ENCODE results near the gene SLC38A9.
"Not testable (repeated sequence)": the region's sequence is repeated elsewhere in the genome, so short reads cannot be mapped to it uniquely, and the experiment has no call there.

The SLC38A9 gene

DNA sequence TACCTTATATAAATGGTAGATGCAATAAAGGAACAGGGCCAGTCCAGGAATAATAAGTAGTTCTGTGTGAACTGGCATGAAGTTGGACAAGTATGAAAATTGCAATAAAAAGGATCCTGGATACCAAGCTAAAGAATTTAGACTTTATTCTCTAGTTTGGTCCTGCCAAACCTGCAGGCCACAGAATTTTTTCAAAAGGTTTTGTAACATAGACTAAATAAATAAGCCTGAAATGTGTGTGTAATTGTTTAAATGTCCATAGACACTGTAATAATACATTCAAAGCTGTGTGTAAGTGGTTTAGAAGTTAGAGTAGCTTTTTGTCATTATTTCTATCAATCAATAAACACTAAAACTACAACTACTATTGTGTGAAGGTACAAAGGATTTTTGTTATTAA is 101.6 kb downstream of the SLC38A9 start:
- H3K4me3 ChIP-seq (ENCODE audit: low read length), result no peak overlapping the region
- H3K27me3 ChIP-seq (ENCODE audit: low read depth, low read length), result no peaks in the 10 kb centered on the region
- no peaks in the 10 kb centered on the region for H3K4me1 ChIP-seq (ENCODE audit: low read length)
- H3K36me3 ChIP-seq (replicated peaks; ENCODE audit: low read depth, low read length), result no peaks in the 10 kb centered on the region
- TF ChIP-seq, protein P1, sequence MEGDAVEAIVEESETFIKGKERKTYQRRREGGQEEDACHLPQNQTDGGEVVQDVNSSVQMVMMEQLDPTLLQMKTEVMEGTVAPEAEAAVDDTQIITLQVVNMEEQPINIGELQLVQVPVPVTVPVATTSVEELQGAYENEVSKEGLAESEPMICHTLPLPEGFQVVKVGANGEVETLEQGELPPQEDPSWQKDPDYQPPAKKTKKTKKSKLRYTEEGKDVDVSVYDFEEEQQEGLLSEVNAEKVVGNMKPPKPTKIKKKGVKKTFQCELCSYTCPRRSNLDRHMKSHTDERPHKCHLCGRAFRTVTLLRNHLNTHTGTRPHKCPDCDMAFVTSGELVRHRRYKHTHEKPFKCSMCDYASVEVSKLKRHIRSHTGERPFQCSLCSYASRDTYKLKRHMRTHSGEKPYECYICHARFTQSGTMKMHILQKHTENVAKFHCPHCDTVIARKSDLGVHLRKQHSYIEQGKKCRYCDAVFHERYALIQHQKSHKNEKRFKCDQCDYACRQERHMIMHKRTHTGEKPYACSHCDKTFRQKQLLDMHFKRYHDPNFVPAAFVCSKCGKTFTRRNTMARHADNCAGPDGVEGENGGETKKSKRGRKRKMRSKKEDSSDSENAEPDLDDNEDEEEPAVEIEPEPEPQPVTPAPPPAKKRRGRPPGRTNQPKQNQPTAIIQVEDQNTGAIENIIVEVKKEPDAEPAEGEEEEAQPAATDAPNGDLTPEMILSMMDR (IDR thresholded peaks at IDR 0.05; ENCODE audit: low read depth, low read length), result no peak
- no peak for TF ChIP-seq EZH2phosphoT487 (IDR thresholded peaks at IDR 0.05; ENCODE audit: low read depth)
- H3K9me3 ChIP-seq (ENCODE audit: insufficient read depth, low read length), result no peaks in the 10 kb centered on the region
- no peak overlapping the region for H2AFZ ChIP-seq (ENCODE audit: low read depth, low read length)
- H3K9ac ChIP-seq (ENCODE audit: low read length), result no peak overlapping the region
- H3K27ac ChIP-seq (ENCODE audit: low read length), result no peak overlapping the region
- no peaks in the 10 kb centered on the region for H4K20me1 ChIP-seq (ENCODE audit: insufficient read depth, low read length)
- no peaks in the 10 kb centered on the region for H3K79me2 ChIP-seq (ENCODE audit: low read length)
- no peak overlapping the region for H3K4me2 ChIP-seq (ENCODE audit: low read length)

DNA sequence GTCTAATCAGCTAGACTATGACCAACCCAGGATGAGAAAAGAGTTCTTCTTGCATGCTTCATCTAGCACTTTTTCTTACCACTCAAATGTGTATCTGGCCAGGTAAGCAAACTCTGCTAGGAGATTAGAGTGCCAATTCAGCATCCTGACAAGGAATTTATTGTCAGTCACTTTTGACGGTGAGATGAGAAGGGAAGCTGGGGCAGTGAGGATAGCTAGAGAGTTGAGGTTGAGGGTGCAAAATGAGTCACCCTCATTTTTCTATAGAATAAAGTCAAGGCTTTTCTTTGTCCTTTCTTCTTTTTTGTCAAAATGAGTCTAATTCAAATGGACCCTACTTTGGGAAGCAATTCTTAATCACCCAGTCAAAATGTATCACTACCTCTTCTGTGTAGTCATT is 102.7 kb downstream of the SLC38A9 start:
- Histone ChIP-seq H3K4me1 (ENCODE audit: low read length) (peaks cover under 1% of the 10 kb centered on the region; the same call in 1 of the 2 replicates), H3K4me3 (ENCODE audit: low read length) (no peak overlapping the region), H3K9ac (ENCODE audit: low read length) (no peak overlapping the region), H3K27ac (ENCODE audit: low read length) (no peak overlapping the region), H3K9me3 (ENCODE audit: insufficient read depth, low read length) (no peaks in the 10 kb centered on the region), H3K79me2 (ENCODE audit: low read length) (no peaks in the 10 kb centered on the region), H4K20me1 (ENCODE audit: insufficient read depth, low read length) (no peaks in the 10 kb centered on the region), H3K36me3 (replicated peaks; ENCODE audit: low read depth, low read length) (no peaks in the 10 kb centered on the region), H2AFZ (ENCODE audit: low read depth, low read length) (no peak overlapping the region), H3K4me2 (ENCODE audit: low read length) (no peak overlapping the region), H3K27me3 (ENCODE audit: low read depth, low read length) (no peaks in the 10 kb centered on the region)
- no peak for TF ChIP-seq EZH2phosphoT487 (IDR thresholded peaks at IDR 0.05; ENCODE audit: low read depth)
- TF ChIP-seq, protein P1 (IDR thresholded peaks at IDR 0.05; ENCODE audit: low read depth, low read length), result no peak

DNA sequence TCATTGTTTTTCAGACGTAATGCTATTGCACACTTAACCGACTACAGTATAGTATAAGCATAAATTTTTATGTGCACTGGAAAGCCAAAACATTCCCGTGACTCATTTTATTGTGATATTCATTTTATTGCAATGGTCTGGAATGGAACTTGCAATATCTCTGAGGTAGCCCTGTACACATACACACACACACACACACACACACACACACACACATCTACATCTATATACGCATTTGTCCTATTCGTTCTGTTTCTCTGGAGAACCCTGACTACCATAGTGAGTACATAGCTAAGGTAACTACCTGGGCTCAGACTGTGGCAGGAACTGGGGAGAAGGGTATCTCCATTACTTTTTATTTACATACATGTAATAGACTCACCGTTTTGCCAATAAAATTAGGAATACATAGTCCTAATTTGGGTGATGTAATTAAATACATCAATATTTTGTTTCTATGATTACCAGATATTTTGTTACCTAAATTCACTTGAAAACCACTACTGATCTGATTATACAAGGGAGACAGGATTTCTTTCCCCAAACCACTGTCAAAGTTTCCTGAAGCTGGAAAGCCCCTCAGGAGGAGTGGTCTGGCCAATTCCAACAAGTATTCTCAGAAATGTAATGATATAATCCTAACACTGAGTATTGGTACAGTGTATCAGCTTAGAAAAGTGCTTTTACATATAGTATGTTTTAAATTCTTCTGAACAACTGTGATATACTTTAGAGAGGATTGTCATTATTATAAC is 103.4 kb downstream of the SLC38A9 start:
- no peak for TF ChIP-seq EZH2phosphoT487 (IDR thresholded peaks at IDR 0.05; ENCODE audit: low read depth)
- TF ChIP-seq, protein P1 (IDR thresholded peaks at IDR 0.05; ENCODE audit: low read depth, low read length), result no peak
- no peaks in the 10 kb centered on the region for H3K27me3 ChIP-seq (ENCODE audit: low read depth, low read length)
- H3K4me1 ChIP-seq (ENCODE audit: low read length), result peaks cover 7% of the 10 kb centered on the region; the same call in 1 of the 2 replicates
- H3K4me3 ChIP-seq (ENCODE audit: low read length), result no peak overlapping the region
- no peaks in the 10 kb centered on the region for H3K9me3 ChIP-seq (ENCODE audit: insufficient read depth, low read length)
- no peak overlapping the region for H2AFZ ChIP-seq (ENCODE audit: low read depth, low read length)
- H3K4me2 ChIP-seq (ENCODE audit: low read length), result no peak overlapping the region
- no peak overlapping the region for H3K27ac ChIP-seq (ENCODE audit: low read length)
- H4K20me1 ChIP-seq (ENCODE audit: insufficient read depth, low read length), result no peaks in the 10 kb centered on the region
- H3K36me3 ChIP-seq (replicated peaks; ENCODE audit: low read depth, low read length), result no peaks in the 10 kb centered on the region
- no peak overlapping the region for H3K9ac ChIP-seq (ENCODE audit: low read length)
- no peaks in the 10 kb centered on the region for H3K79me2 ChIP-seq (ENCODE audit: low read length)

DNA sequence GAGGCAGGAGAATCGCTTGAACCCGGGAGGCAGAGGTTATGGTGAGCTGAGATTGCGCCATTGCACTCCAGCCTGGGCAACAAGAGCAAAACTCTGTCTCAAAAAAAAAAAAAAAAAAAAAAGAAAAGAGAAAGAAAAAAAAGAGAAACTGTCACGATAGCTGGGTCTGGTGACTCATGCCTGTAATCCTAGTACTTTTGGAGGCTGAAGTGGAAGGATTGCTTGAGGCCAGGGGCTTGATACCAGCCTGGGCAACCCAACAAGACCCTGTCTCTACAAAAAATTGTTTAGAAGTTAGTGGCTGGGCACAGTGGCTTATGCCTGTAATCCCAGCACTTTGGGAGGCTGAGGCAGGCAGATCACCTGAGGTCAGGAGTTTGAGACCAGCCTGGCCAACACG is 104.8 kb downstream of the SLC38A9 start:
- H3K36me3 ChIP-seq (replicated peaks; ENCODE audit: low read depth, low read length); H3K4me3 ChIP-seq (ENCODE audit: low read length); H3K9me3 ChIP-seq (ENCODE audit: insufficient read depth, low read length); H3K79me2 ChIP-seq (ENCODE audit: low read length); H3K27me3 ChIP-seq (ENCODE audit: low read depth, low read length); H3K9ac ChIP-seq (ENCODE audit: low read length); H3K4me1 ChIP-seq (ENCODE audit: low read length); H4K20me1 ChIP-seq (ENCODE audit: insufficient read depth, low read length); H3K4me2 ChIP-seq (ENCODE audit: low read length); H2AFZ ChIP-seq (ENCODE audit: low read depth, low read length); H3K27ac ChIP-seq (ENCODE audit: low read length): not testable (repeated sequence)

Measured in OCI-LY3 (cell line).